Measurements from ENCODE around the gene CDC42EP1. TPM values are rescaled to one million over a fixed set of nuclear protein-coding genes. Genes with fewer than 3 reads are reported as not detected.
"Not testable (repeated sequence)": the region's sequence is repeated elsewhere in the genome, so short reads cannot be mapped to it uniquely, and the experiment has no call there.

CDC42EP1 gene
- polyA plus RNA-seq, 4 donors = 19.7 to 81.5 (median 35.3) TPM

DNA sequence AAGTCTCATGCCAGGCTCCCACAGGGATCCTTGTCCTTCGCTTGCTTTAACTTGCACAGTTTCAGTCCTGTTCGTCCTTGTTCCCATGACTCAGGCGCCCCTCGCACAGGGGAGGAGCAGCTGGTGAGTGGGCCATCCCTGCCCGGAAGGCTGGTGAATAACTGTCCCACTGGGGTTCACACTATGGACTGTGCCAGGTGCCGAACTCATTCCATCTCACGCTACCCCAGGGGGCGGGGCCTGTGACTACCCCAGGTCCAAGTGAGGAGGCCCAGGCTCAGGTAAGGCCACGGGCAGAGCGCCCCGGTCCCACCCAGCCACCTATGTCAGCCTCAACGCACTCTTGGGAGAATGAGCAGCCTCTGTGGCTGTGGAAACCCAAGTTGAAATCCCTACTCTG, 33.9 kb upstream of the CDC42EP1 start:
- WGBS, 3 donors = 40 to 77% (median 61%) methylated on average over 11 to 12 of the region's 12 CpGs
- DNase-seq (no peak), FAIRE-seq (no peak)
- Histone ChIP-seq H3K4me1 (ENCODE audit: control insufficient read depth in 3 of 3, insufficient read depth in 2 of 3, low read depth in 1 of 3, low read length in 2 of 3) (peaks cover 2 to 29% (median 2%) of the 10 kb centered on the region in 3 donors), H3K27ac (ENCODE audit: low read depth in 1 of 3, low read length in 2 of 3) (no peak overlapping the region), H3K36me3 (ENCODE audit: control insufficient read depth in 3 of 3, insufficient read depth in 2 of 3, low read depth in 1 of 3, low read length in 3 of 3) (no peaks in the 10 kb centered on the region), H3K27me3 (ENCODE audit: control insufficient read depth in 3 of 3, insufficient read depth in 3 of 3, low read length in 3 of 3) (no peaks in the 10 kb centered on the region), H3K4me3 (ENCODE audit: low read depth in 1 of 3, low read length in 3 of 3) (no peak overlapping the region), H3K9me3 (ENCODE audit: control insufficient read depth in 2 of 2, insufficient read depth in 1 of 2, low read depth in 1 of 2, low read length in 1 of 2) (no peaks in the 10 kb centered on the region)

DNA sequence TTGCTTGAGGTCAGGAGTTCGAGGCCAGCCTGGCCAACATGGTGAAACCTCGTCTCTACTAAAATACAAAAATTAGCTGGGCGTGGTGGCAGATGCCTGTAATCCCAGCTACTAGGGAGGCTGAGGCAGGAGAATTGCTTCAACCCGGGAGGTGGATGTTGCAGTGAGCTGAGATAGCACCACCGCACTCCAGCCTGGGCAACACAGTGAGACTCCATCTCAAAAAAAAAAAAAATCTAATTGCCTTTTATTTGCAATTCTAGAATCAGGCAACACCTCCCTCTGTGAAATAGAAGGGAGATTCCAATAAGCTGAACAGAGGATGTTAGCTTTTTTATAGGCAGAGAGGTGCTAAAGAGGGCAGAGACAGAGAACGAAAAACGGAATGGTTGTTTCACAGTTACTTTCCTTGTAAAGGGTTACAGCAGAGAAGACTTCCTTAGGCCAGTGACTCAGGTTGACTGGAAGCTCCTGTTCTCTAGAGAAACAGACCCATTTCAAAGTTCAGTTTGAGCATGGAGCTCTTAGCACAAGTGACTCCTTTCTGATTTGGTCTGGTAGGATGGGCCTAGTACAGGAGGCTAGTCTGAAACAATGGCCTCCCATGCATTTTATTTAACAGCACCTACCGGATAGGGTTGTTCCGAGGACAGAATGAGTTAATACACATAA, 33.1 kb upstream of the CDC42EP1 start:
- H3K4me1 ChIP-seq (ENCODE audit: control insufficient read depth in 3 of 3, insufficient read depth in 2 of 3, low read depth in 1 of 3, low read length in 2 of 3) = peaks cover 2 to 21% (median 2%) of the 10 kb centered on the region in 3 donors
- H3K27me3 ChIP-seq (ENCODE audit: control insufficient read depth in 3 of 3, insufficient read depth in 3 of 3, low read length in 3 of 3); H3K4me3 ChIP-seq (ENCODE audit: low read depth in 1 of 3, low read length in 3 of 3); H3K27ac ChIP-seq (ENCODE audit: low read depth in 1 of 3, low read length in 2 of 3); H3K36me3 ChIP-seq (ENCODE audit: control insufficient read depth in 3 of 3, insufficient read depth in 2 of 3, low read depth in 1 of 3, low read length in 3 of 3); H3K9me3 ChIP-seq (ENCODE audit: control insufficient read depth in 2 of 2, insufficient read depth in 1 of 2, low read depth in 1 of 2, low read length in 1 of 2); FAIRE-seq: not testable (repeated sequence)
- 74 to 86% (median 76%) methylated on average over 9 of the region's 9 CpGs for WGBS, 3 donors
- DNase-seq = peak in 1 of 2 donors; percentile 61

DNA sequence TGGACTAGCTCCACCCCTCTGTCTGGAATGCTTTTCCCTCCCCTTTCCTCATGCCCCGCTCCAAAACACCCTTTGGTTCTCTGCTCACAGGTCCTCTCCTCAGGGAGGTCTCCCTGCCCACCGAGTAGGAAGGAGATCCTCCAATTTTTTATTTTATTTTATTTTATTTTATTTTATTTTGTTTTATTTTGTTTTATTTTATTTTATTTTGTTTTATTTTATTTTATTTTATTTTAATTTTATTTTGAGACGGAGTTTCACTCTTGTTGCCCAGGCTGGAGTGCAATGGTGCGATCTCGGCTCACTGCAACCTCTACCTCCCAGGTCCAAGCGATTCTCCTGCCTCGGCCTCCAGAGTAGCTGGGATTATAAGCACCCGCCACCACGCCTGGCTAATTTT, 32.3 kb upstream of the CDC42EP1 start:
- not testable (repeated sequence) for H3K27ac ChIP-seq (ENCODE audit: low read depth in 1 of 3, low read length in 2 of 3); H3K36me3 ChIP-seq (ENCODE audit: control insufficient read depth in 3 of 3, insufficient read depth in 2 of 3, low read depth in 1 of 3, low read length in 3 of 3); H3K27me3 ChIP-seq (ENCODE audit: control insufficient read depth in 3 of 3, insufficient read depth in 3 of 3, low read length in 3 of 3); H3K9me3 ChIP-seq (ENCODE audit: control insufficient read depth in 2 of 2, insufficient read depth in 1 of 2, low read depth in 1 of 2, low read length in 1 of 2); FAIRE-seq; DNase-seq; H3K4me3 ChIP-seq (ENCODE audit: low read depth in 1 of 3, low read length in 3 of 3)
- 79 to 86% (median 84%) methylated on average over 9 of the region's 9 CpGs for WGBS, 3 donors
- peaks cover 2 to 14% (median 2%) of the 10 kb centered on the region in 3 donors for H3K4me1 ChIP-seq (ENCODE audit: control insufficient read depth in 3 of 3, insufficient read depth in 2 of 3, low read depth in 1 of 3, low read length in 2 of 3)

DNA sequence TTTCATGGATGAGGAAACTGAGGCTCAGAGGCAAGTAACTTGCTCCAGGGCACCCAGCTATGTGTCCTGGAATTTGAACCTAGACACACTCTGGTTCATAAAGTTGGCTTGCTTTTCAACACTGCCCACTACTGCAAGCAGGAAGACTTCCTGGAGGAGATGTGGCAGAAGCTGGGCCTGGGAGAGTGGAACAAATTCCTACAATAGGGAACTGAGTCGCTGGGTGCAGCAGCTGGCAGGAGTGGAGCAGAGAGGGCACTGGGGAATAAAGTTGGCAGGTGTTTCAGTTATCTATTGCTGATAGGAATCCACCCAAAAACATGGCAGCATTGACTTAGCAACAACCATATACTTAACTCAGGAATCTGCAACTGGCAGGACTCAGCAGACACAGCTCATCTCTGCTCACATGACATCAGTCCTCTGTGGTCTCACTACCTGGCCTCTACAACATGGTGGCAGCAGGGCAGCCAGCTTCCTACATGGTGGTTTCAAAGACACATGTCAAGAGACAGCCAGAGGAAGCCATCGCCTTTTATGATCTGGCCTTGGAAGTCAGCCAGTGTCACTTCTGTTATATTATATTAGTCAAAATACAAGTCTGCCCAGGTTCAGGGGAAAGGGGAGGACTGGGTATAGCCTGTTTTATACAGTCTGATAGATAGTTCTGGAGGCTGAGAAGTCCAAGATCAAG, 30.5 kb upstream of the CDC42EP1 start:
- FAIRE-seq = no peak
- DNase-seq = peak in 1 of 2 donors; percentile 71
- WGBS, 3 donors = 17 to 52% (median 41%) methylated on average over 2 of the region's 2 CpGs
- peak overlapping the region in 1 of 3 donors; percentile 48 for H3K27ac ChIP-seq (ENCODE audit: low read depth in 1 of 3, low read length in 2 of 3)
- H3K9me3 ChIP-seq (ENCODE audit: control insufficient read depth in 2 of 2, insufficient read depth in 1 of 2, low read depth in 1 of 2, low read length in 1 of 2) = no peaks in the 10 kb centered on the region
- H3K4me3 ChIP-seq (ENCODE audit: low read depth in 1 of 3, low read length in 3 of 3) = no peak overlapping the region
- no peaks in the 10 kb centered on the region for H3K27me3 ChIP-seq (ENCODE audit: control insufficient read depth in 3 of 3, insufficient read depth in 3 of 3, low read length in 3 of 3)
- peaks cover 2 to 4% (median 2%) of the 10 kb centered on the region in 3 donors for H3K4me1 ChIP-seq (ENCODE audit: control insufficient read depth in 3 of 3, insufficient read depth in 2 of 3, low read depth in 1 of 3, low read length in 2 of 3)
- no peaks in the 10 kb centered on the region for H3K36me3 ChIP-seq (ENCODE audit: control insufficient read depth in 3 of 3, insufficient read depth in 2 of 3, low read depth in 1 of 3, low read length in 3 of 3)

DNA sequence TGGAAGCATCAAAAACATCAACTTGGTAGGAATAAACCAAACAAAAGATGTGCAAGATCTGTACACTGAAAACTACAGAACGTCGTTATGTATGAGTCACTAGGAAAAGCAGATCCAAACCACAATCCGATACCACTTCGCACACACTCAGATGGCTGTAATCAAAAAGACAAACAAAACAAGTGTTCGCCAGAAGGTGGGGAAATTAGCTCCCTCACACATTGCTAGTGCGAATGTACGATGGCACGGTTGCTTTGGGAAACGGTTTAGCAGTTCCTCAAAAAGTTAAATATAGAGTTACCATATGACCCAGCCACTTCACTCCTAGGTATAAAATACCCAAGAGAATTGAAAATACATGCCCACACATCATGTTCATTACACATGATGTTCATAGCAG, 26.3 kb upstream of the CDC42EP1 start:
- no peak for DNase-seq
- no peak overlapping the region for H3K27ac ChIP-seq (ENCODE audit: low read depth in 1 of 3, low read length in 2 of 3)

GRCh38 chr22:37534445-37534844, 25.8 kb upstream of the CDC42EP1 start:
- DNase-seq = no peak
- Histone ChIP-seq H3K4me3 (ENCODE audit: low read depth in 1 of 3, low read length in 3 of 3) (no peak overlapping the region), H3K27ac (ENCODE audit: low read depth in 1 of 3, low read length in 2 of 3) (no peak overlapping the region)

More for the DNA sequence above, 26.3 kb upstream of the CDC42EP1 start:
- H3K27me3 ChIP-seq (ENCODE audit: control insufficient read depth in 3 of 3, insufficient read depth in 3 of 3, low read length in 3 of 3) = no peaks in the 10 kb centered on the region
- H3K9me3 ChIP-seq (ENCODE audit: control insufficient read depth in 2 of 2, insufficient read depth in 1 of 2, low read depth in 1 of 2, low read length in 1 of 2) = no peaks in the 10 kb centered on the region
- H3K4me3 ChIP-seq (ENCODE audit: low read depth in 1 of 3, low read length in 3 of 3) = no peak overlapping the region
- no peaks in the 10 kb centered on the region for H3K36me3 ChIP-seq (ENCODE audit: control insufficient read depth in 3 of 3, insufficient read depth in 2 of 3, low read depth in 1 of 3, low read length in 3 of 3)
- 8 to 23% (median 14%) methylated on average over 9 of the region's 9 CpGs for WGBS, 3 donors
- peaks cover 0 to 2% (median 2%) of the 10 kb centered on the region in 3 donors for H3K4me1 ChIP-seq (ENCODE audit: control insufficient read depth in 3 of 3, insufficient read depth in 2 of 3, low read depth in 1 of 3, low read length in 2 of 3)
- FAIRE-seq = no peak

DNA sequence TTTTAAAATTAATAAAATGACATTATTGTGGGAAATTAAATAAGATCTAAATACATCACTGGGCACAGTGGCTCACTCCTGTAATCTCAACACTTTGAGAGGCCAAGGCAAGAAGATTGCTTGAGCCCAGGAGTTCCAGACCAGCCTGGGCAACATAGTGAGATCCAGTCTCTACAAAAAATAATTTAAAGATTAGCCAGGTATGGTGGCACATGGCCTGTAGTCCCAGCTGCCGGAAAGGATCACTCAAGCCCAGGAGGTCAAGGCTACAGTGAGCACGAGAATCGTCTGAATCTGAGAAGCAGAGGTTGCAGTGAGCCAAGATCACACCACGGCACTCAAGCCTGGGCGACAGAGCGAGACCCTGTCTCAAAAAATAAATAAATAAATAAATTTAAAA, 25.1 kb upstream of the CDC42EP1 start:
- FAIRE-seq = no peak
- 85 to 90% (median 87%) methylated on average over 6 of the region's 6 CpGs for WGBS, 3 donors
- Histone ChIP-seq H3K36me3 (ENCODE audit: control insufficient read depth in 3 of 3, insufficient read depth in 2 of 3, low read depth in 1 of 3, low read length in 3 of 3) (no peaks in the 10 kb centered on the region), H3K27ac (ENCODE audit: low read depth in 1 of 3, low read length in 2 of 3) (no peak overlapping the region), H3K4me3 (ENCODE audit: low read depth in 1 of 3, low read length in 3 of 3) (no peak overlapping the region), H3K27me3 (ENCODE audit: control insufficient read depth in 3 of 3, insufficient read depth in 3 of 3, low read length in 3 of 3) (no peaks in the 10 kb centered on the region), H3K9me3 (ENCODE audit: control insufficient read depth in 2 of 2, insufficient read depth in 1 of 2, low read depth in 1 of 2, low read length in 1 of 2) (no peaks in the 10 kb centered on the region), H3K4me1 (ENCODE audit: control insufficient read depth in 3 of 3, insufficient read depth in 2 of 3, low read depth in 1 of 3, low read length in 2 of 3) (peaks cover 0 to 5% (median 2%) of the 10 kb centered on the region in 3 donors)
- no peak for DNase-seq

More at GRCh38 chr22:37534445-37534844, 25.8 kb upstream of the CDC42EP1 start:
- Histone ChIP-seq H3K9me3 (ENCODE audit: control insufficient read depth in 2 of 2, insufficient read depth in 1 of 2, low read depth in 1 of 2, low read length in 1 of 2) (no peaks in the 10 kb centered on the region), H3K4me1 (ENCODE audit: control insufficient read depth in 3 of 3, insufficient read depth in 2 of 3, low read depth in 1 of 3, low read length in 2 of 3) (peaks cover 0 to 5% (median 4%) of the 10 kb centered on the region in 3 donors), H3K27me3 (ENCODE audit: control insufficient read depth in 3 of 3, insufficient read depth in 3 of 3, low read length in 3 of 3) (no peaks in the 10 kb centered on the region), H3K36me3 (ENCODE audit: control insufficient read depth in 3 of 3, insufficient read depth in 2 of 3, low read depth in 1 of 3, low read length in 3 of 3) (no peaks in the 10 kb centered on the region)
- no peak for FAIRE-seq
- 86 to 89% (median 88%) methylated on average over 3 of the region's 3 CpGs for WGBS, 3 donors

DNA sequence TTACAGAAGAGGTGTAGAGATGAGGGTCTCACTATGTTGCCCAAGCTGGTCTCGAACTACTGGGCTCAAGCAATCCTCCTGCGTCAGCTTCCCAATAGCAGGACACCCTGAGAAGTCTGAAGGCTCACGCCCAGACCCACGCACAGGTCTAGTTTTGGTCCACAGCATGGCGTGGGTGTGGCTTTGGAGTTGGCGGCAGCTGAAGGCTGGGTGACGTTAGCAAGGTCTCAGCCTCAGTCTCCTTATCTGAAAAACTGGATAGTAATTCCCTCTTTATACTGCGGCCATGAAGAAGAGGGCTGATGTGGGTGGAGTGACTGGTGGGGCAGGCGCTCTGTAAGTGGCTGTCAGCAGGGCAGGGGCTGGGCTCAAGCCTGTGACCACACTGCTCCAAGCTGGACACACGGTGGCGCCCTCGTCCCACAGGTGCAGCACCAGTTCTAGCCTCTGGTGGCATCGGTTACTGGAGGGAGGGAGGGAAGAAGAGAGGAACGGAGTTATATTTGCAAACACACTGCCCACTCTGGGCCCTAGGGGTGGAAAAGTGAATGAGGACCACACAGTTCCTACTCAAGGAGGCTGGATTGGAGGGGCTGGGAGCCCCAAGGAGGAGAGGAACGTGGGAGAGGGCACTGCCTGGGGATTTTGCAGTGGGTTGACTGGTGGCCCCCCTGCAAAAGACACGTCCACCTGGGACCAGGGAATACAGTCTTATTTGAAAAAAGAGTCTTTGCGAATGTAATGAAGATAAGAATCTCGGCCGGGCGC, 21.5 kb upstream of the CDC42EP1 start:
- FAIRE-seq (no peak), DNase-seq (peak; percentile 96)
- no peaks in the 10 kb centered on the region for H3K27me3 ChIP-seq (ENCODE audit: control insufficient read depth in 3 of 3, insufficient read depth in 3 of 3, low read length in 3 of 3)
- no peak overlapping the region for H3K27ac ChIP-seq (ENCODE audit: low read depth in 1 of 3, low read length in 2 of 3)
- H3K36me3 ChIP-seq (ENCODE audit: control insufficient read depth in 3 of 3, insufficient read depth in 2 of 3, low read depth in 1 of 3, low read length in 3 of 3) = no peaks in the 10 kb centered on the region
- no peak overlapping the region for H3K4me3 ChIP-seq (ENCODE audit: low read depth in 1 of 3, low read length in 3 of 3)
- H3K4me1 ChIP-seq (ENCODE audit: control insufficient read depth in 3 of 3, insufficient read depth in 2 of 3, low read depth in 1 of 3, low read length in 2 of 3) = peaks cover 0 to 5% (median 2%) of the 10 kb centered on the region in 3 donors
- WGBS, 3 donors = 9 to 20% (median 11%) methylated on average over 20 of the region's 20 CpGs
- H3K9me3 ChIP-seq (ENCODE audit: control insufficient read depth in 2 of 2, insufficient read depth in 1 of 2, low read depth in 1 of 2, low read length in 1 of 2) = no peaks in the 10 kb centered on the region
